DMS114 treated with DMSO at 0.1 percent for 48 hours (cell line): Measurements from ENCODE around the gene ABCF2.

Source experiments
- DNase-seq: peaks from one replicate; lab custom pipeline; 2025; ENCODE audit not compliant: unreplicated experiment; lab: John Stamatoyannopoulos, UW

The ABCF2 gene

GRCh38 chr7:151226560-151226874 is 488 bp downstream of the ABCF2 start:
- DNase-seq, result no peak

- no peak for DNase-seq
Measured at GRCh38 chr7:151225948-151226510, 976 bp downstream of the ABCF2 start.

GRCh38 chr7:151223728-151224127 is 3.3 kb downstream of the ABCF2 start:
- no peak for DNase-seq

DNA sequence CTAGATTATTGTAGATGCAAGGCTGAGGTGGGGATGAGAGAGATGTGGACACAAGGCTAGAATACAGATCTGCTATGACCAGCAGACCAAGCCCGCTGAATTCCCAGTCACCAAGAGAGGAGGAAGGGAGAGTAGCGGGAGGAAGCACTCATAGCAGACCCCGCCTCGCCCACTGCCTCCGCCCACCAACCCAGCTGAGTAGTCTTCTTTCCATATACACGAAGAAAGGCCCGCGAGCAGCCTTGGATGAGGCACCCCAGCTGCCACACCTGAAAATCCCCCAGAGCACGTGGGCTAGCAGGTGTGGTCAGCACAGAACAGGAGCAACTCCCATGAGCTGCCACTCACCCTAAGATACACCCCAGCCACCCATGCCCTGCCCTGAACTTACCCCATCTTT is 8.8 kb downstream of the ABCF2 start:
- no peak for DNase-seq

DNA sequence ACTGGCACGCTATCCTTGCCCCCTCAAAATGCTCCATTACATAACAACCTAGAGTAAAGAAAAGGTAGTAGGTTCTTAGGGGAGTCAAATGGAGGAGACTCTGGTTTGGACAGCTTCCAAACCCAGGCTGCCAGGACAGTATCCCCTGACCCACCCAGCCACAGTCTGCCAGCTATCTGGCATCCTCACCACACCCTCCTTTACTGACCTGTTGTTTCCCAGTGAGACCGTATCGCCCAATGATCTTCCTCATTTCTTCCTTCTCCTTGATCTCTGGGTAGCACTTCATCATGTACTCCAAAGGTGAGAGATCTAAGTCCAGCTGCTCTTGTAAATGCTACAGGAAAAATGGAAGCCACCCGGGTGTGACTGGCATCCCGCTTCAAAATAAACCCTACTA is 11.6 kb downstream of the ABCF2 start:
- no peak for DNase-seq

DNA sequence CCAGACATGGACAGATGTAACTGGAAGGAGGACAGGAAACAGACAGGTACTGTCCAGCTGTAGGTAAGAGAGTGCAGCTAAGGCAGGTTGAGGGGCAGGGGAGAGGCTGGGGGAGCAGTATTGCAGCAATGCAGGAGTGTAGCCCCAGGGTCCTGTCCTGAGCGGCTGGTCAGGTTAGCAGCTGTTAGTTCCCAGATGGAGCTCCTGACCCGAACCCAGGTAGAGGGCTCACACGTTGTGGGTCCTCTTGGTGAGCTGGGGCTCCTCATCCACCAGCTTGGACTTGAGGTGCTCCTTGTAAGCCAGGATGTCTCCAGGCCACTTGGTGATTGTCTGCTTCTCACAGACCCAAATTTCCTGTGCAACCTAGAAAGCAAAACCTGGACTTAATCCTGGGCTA is 13.2 kb downstream of the ABCF2 start:
- DNase-seq, result no peak

- no peak for DNase-seq
Measured at GRCh38 chr7:151212626-151213025, 14.4 kb downstream of the ABCF2 start.

DNA sequence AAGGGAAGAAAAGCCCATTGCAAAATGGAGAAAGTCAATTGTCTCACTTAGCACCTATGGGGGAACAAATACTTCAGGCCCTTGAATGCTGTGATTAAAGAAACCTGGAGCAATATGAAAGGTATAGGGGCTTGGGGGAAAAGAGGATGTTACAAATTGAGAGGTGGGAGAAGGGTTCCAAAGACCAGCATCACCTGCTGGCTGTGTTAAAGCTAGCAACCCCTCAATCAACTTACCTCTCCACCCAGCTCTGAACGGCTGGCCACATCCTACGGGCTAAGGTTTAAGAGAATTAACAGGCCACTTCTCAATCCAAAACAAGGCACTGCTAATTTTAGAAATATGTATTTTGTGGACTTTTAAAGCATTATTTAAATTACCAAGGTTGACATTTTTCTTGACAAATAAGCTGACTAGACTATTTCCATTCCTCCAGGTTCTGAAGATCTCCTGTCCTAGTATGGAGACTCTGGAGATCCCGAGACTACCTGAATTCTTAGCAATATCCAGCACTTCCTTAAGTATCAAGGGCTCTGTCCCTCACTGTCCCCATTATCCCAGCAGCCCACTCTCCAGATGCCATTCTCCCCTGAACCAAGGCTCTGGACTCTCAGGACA is 15.7 kb downstream of the ABCF2 start:
- no peak for DNase-seq

GRCh38 chr7:151210087-151210854 is 16.7 kb downstream of the ABCF2 start, which contains the start of gene H2BK1:
Gene H2BK1, minus strand, starts transcription at chr7:151210488. Its CDS starts 170 bp downstream, at chr7:151210318.
- no peak for DNase-seq

GRCh38 chr7:151209588-151209987 is 17.4 kb downstream of the ABCF2 start:
- DNase-seq, result no peak

GRCh38 chr7:151208253-151208862 is 18.6 kb downstream of the ABCF2 start:
- DNase-seq, result no peak

DNA sequence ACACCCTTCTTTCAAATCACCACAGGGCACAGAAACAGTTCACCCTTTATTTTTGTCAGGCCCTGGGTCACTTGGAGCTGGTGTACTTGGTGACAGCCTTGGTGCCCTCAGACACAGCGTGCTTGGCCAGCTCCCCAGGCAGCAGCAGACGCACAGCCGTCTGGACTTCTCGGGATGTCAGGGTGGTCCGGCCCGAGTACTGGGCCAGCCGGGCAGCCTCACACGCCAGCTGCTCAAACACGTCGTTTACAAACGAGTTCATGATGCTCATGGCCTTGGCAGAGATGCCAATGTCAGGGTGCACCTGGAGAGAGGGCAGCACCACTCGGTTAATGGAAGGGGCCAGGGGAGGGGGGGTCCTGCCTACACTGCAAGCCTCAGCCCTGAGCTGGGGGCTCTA is 19.2 kb downstream of the ABCF2 start:
- DNase-seq, result no peak

GRCh38 chr7:151207315-151207714 is 19.7 kb downstream of the ABCF2 start:
- DNase-seq, result no peak

DNA sequence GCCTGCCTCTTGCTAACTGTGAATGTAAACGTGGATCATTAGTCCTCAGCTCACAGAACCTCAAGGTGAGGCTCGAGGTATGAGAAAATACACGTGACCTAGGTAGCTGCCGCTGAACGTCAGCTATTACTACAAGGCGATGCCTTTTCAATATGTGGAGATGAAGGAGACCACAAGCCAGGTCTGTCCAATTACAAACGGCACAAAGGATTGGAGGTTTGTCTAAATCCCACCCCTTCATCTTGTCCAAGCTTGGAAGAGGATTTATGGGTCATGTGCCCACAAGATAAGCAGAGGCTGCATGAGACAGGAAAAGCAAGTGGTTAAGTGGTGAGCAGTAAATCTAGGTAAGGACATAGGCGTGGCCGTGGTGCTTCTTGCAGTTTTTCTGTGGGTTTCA is 20.1 kb downstream of the ABCF2 start:
- no peak for DNase-seq

GRCh38 chr7:151205730-151206129 is 21.3 kb downstream of the ABCF2 start:
- DNase-seq, result no peak

DNA sequence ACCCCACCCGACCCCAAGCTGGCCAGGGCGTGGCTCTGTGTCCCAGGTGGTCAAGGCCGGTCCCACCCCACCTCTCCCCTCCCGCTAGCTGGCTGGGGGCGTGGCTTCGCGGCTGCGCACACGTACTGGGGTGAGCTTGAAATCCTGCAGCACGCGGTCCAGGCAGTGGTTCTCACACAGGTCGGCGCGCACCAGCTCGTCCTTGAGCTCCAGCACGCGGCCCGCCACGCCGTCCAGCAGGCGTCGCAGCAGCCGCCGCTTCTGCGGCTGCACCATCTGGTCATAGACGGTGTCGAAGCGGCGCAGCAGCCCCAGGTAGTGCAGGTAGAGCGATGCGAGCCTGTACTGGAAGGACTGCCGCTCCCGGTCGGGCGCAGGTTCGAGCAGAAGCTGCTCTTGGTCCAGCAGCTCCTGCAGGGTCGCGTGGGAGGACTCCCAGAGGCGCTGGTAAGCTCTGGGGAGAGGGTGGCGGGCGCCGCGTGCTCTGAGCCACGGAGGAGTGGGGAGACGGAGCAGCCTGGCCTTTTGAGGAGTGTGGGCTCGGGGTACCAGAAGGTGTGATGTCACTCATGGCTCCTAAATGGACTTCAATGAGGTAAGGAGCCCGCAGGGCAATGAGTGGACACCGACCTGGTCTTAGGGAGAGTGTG is 22.5 kb downstream of the ABCF2 start:
- DNase-seq, result no peak

DNA sequence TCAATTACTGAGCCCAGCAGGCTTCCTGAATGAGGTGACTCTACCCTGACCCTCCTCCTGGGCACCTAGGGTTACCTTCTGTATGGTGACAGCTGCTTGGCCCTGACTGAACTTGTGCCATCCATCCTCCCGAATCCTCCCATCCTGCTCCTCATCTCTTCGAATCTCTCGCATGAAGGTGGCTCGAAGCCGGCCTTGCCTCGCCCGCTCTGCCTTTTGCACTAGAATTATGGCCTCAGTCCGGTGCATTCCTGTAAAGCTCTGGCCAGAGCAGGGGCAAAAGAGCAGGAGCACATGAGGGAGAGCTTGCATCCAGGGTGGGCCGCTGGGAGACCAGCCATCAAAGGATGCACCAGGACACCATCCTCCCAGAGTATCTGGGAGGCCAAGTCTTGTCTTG is 24.2 kb downstream of the ABCF2 start:
- no peak for DNase-seq

GRCh38 chr7:151201751-151202150 is 25.3 kb downstream of the ABCF2 start:
- no peak for DNase-seq

- DNase-seq, result no peak
Measured at GRCh38 chr7:151201344-151201743, 25.7 kb downstream of the ABCF2 start.

GRCh38 chr7:151198945-151199848 is 27.8 kb downstream of the ABCF2 start:
- DNase-seq, result no peak

- no peak for DNase-seq
Measured at GRCh38 chr7:151197932-151198331, 29.1 kb downstream of the ABCF2 start.
